Fibroblast of mammary gland (primary cell): ENCODE measurements around the gene CTDP1.

Experiments
- DNase-seq: peaks from one replicate; pipeline ENCODE4 v3.0.0-alpha.2; 2010; ENCODE audit warnings: low read depth
- H3K4me3 ChIP-seq: 2 replicates; pipeline ENCODE4 v1.5.1; 2011; ENCODE audit warnings: low read depth, mild to moderate bottlenecking, low read length, moderate library complexity; ENCODE audit not compliant: control insufficient read depth
- CTCF ChIP-seq: conservative IDR thresholded peaks from 2 replicates; pipeline ENCODE4 v1.5.1; 2011; ENCODE audit warnings: low read depth, low read length, inconsistent platforms; ENCODE audit not compliant: control insufficient read depth, insufficient read depth

Gene CTDP1

GRCh38 chr18:79770826-79771225 is 91.2 kb downstream of the CTDP1 start:
- TF ChIP-seq CTCF = no peak
- no peak overlapping the region for H3K4me3 ChIP-seq
- no peak for DNase-seq

GRCh38 chr18:79771446-79772107 is 92.0 kb downstream of the CTDP1 start:
- H3K4me3 ChIP-seq = no peak overlapping the region
- TF ChIP-seq CTCF = no peak
- DNase-seq = no peak

GRCh38 chr18:79772108-79772864 is 92.7 kb downstream of the CTDP1 start:
- no peak for DNase-seq
- no peak overlapping the region for H3K4me3 ChIP-seq
- TF ChIP-seq CTCF = no peak

GRCh38 chr18:79772865-79773696 is 93.5 kb downstream of the CTDP1 start:
- no peak for TF ChIP-seq CTCF
- no peak for DNase-seq
- H3K4me3 ChIP-seq = no peak overlapping the region

GRCh38 chr18:79774111-79774510 is 94.5 kb downstream of the CTDP1 start:
- DNase-seq = no peak
- TF ChIP-seq CTCF = no peak

GRCh38 chr18:79775441-79776221 is 96.0 kb downstream of the CTDP1 start:
- TF ChIP-seq CTCF = no peak
- no peak overlapping the region for H3K4me3 ChIP-seq
- DNase-seq = no peak

More at GRCh38 chr18:79774111-79774510, 94.5 kb downstream of the CTDP1 start:
- H3K4me3 ChIP-seq = no peak overlapping the region
